Endometrial microvascular endothelial cells (primary cell): ENCODE measurements around the gene PTPRM. TPM values are rescaled to one million over a fixed set of nuclear protein-coding genes. Genes with fewer than 3 reads are reported as not detected.

ENCODE experiments used
- in situ Hi-C: cut with HindIII; loops from 2 replicates; pipeline ENCODE4 v1.10.0; 2017; ENCODE audit warnings: low sequenced_read_pairs, low pct_unique_long_range_greater_than_20kb; ENCODE audit errors: inconsistent ontology term
- total RNA-seq: library from RNA; depleted of rRNA; stranded (reverse); fragments of >200 nt; gene quantifications from one replicate; pipeline ENCODE4 v1.2.3, GENCODE V29; 2015; ENCODE audit errors: inconsistent ontology term

Gene PTPRM
- total RNA-seq, 1 donor from 2014 or later, result 59.6 TPM

DNA sequence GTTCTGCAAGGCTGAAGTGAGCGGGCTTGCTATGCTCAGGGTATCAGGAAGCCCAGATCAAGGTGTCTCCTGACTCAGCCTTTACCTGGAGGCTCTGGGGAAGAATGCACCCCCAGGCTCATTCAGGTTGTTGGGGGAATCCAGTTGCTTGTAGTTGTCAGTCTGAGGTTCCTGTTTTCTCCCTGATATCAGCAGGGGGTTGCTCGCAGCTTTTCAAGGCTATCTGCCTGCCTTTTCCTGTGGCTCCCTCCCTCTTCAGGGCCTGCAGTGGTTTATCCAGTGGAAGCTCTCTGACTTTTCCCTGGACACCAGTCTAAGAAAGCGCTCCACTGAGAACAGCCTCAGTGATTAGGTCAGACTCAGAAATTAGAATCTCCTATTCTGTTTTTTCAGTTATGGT is 116.6 kb downstream of the PTPRM start:
- in situ Hi-C loops, result no loop called here

- in situ Hi-C loops, result no loop called here
These were observed 117.2 kb downstream of the PTPRM start for GRCh38 chr18:7684357-7684756.

- in situ Hi-C loops, result no loop called here
These were observed 117.8 kb downstream of the PTPRM start for GRCh38 chr18:7684966-7685365.

DNA sequence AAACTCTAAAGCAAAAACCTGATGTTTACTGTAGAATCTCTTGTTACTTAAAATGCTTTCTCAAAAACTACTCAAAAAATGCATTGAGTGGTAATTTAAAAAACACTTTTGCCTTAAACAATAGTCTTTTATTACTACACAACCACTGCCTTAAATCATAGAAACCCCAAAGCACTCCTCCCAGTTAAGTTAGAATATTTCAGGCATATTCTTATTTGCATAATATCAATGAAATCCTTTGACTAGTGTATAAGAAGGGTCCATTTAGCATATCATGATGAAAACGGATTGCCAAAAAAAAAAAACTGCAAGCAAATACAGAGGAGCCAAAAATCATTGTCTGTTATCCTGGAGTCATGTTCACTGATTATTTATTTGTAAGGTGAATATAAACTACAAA is 119.2 kb downstream of the PTPRM start:
- in situ Hi-C loops, result no loop called here

DNA sequence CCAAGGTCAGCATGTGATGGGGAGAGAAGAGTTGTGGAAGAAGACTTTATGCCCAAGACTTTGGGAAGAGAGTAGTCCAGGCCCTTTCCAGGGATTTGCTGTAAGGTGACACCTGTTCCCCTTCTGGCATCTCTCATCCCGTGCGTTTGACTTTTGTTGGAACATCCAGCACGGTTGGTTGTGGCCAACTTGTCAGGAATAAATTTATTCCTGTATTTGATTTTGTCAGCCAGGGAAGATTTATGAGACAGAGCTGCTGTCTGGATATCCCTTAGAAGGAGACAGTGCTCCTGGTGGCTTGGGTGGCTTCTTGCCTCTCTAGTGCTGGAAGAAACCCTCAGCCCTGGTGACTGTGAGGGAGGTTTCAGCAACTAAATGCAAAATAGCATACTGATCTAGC is 121.5 kb downstream of the PTPRM start:
- in situ Hi-C loops, result no loop called here

DNA sequence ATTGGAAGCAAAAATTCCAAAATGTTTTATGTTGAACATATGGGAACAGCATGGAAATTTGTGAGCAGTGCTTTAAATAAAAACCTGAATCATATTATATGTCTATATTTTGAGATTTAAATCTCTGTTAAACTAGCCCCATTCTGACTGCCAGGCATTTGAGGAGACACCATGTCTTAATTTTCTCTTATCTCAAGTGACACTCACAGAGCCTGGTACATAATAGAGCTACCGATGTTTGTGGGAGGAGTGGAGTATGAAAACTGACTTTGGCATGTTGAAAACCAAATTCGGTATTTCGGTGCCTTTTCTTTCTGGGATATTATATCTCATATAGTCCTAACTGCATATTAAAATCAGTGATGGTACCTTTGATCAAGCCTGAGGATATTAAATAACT is 124.1 kb downstream of the PTPRM start:
- in situ Hi-C loops, result no loop called here

- in situ Hi-C loops, result no loop called here
These were observed 129.7 kb downstream of the PTPRM start for GRCh38 chr18:7696780-7697179.

- in situ Hi-C loops, result no loop called here
These were observed 130.2 kb downstream of the PTPRM start for GRCh38 chr18:7697306-7697705.

GRCh38 chr18:7711495-7711894 is 144.4 kb downstream of the PTPRM start:
- in situ Hi-C loops, result no loop called here

GRCh38 chr18:7720395-7720794 is 153.3 kb downstream of the PTPRM start:
- in situ Hi-C loops, result no loop called here

GRCh38 chr18:7721532-7721931 is 154.4 kb downstream of the PTPRM start:
- in situ Hi-C loops, result no loop called here

- in situ Hi-C loops, result no loop called here
These were observed 155.8 kb downstream of the PTPRM start for GRCh38 chr18:7722955-7723354.

DNA sequence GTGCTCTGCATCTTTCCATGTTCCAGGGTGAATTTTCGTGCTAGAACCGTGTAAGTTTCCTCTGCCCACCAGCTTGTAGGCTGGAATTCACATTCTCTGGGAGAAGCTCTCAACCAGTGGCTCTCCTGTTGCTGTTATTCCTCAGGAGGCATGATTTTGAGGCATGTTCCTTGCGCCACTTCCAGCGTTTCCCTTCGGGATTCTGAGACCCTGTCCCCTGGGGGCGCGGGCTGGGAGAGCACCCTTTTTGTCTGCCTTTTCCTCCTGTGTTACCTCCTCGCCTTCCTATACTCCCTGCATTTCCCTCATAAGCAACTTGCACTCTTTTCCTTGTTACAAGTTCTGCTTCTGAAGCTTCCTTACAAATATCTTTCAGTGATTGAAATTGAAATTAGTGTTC is 156.4 kb downstream of the PTPRM start:
- in situ Hi-C loops, result no loop called here

DNA sequence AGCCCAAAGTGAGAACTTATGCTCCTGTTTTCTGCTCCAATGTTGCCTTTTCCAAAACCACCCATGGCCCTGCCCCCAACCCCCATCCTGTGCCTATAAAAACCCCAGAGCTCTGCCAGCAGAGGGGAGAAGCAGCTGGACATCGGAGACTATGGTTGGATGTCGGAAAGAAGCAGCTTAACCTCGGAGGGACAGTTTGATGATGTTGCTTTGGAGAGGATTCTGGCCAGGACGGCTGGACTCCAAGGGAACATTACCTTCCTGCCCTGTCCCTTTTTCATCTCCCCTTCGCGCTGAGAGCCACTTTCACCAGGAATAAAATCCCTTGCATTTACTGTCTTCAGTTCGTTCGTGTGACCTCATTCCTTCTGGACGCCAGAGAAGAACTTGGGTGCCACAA is 158.4 kb downstream of the PTPRM start:
- in situ Hi-C loops, result no loop called here

- in situ Hi-C loops, result no loop called here
These were observed 158.8 kb downstream of the PTPRM start for GRCh38 chr18:7725897-7726296.

DNA sequence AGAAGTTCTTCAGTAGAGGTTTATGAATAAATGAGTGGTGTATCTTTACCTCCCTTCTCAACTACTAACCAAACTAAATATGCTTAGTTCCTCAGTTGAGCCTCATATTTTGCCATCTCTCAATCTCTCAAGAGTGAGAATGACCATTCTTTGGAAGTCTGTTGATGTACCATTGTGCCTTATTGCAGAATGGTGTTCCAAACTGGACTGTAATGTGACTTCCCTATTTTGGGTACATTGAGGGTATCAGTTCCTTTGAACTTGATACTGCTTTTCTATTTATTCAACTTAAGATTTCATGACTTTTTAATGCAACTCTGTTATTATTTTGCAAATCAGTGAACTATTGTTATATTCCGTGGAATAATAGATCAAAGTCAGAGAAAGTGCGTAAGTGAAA is 159.4 kb downstream of the PTPRM start:
- in situ Hi-C loops, result no loop called here

DNA sequence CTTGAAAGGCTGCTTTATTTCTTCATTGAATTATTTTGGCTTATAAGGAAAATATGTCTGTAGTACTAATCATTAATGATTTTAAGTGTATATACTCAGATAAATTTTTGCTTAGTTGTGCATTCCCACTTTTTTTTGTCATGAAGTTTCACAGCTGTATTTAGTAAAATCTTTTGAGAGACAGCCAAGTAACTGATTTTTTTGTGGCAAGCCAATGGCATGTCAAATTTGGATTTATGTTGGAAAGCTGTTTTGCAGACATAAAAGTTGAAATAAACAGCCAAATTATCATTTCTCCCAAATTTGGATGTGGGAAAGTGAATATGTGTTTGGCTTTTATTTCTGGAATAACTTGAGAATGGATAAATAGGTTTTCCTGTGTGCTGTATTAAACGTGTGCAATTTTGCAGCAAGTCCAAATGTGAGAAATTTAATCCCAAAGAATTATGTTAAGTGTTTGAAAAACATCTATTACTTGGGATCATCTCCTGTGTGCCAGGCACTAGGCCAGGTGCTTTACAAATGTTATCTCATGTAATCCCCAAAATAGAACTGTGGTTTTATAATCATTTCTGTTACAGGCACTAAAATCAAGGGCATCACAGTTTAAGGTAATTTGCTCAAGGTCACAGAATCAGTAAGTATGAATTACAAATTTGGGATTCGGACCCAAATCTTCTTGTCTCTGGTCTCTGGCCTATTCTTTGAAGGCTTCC is 160.4 kb downstream of the PTPRM start:
- in situ Hi-C loops, result no loop called here

DNA sequence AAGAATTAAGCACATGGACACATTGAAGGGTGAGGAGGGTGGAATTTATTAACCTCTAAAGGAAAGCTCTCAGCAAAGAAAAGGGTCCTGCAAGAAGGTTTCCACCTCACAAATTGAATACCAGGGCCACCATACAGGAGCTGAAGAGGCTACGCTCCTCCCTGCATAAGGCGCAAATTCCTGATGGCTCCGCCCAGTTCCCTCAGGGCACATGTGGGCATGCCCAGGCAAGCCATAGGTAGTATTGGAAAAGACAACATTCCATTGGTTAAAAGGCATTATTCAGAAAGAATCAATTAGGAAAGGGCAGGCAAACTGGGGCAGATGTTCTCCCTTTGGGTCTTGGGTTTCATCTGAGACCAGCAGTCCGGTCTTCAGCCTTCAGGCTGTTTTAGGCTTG is 161.2 kb downstream of the PTPRM start:
- in situ Hi-C loops, result no loop called here

- in situ Hi-C loops, result no loop called here
These were observed 162.8 kb downstream of the PTPRM start for GRCh38 chr18:7729868-7730267.

DNA sequence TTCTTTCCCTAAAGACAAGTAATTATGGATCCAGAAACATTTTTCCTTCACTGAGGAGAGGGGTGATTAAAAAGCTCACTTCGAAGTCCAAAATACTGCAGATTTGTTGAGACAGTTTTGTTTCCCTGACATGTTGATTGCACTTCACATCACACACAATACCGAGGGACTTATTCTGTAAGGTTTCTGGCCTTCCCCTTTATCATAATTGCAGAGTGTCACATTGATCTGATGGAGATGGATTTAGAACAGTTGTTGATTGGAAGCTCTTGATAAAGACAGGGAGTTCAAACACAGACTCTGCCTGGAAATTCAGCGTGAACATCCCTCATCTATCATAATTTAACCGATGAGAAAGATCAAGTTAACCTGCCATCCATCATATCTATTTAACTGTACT is 163.6 kb downstream of the PTPRM start:
- in situ Hi-C loops, result no loop called here

- in situ Hi-C loops, result no loop called here
These were observed 166.5 kb downstream of the PTPRM start for GRCh38 chr18:7733642-7734041.
